SK-N-SH (cell line): Measurements from ENCODE around the gene CARD14.

Experiments
- EP300 ChIP-seq, 2 experiments: IDR thresholded peaks; 2 replicates each; pipeline versions ENCODE4 v1.4.0 to v1.6.1; 2012; ENCODE audit warnings: borderline replicate concordance in 1 of 2, low read depth in 1 of 2, low read length in 1 of 2
- FOXM1 ChIP-seq: IDR thresholded peaks from 2 replicates; pipeline ENCODE4 v1.4.0; 2012; ENCODE audit warnings: low read depth, mild to moderate bottlenecking
- NFIC ChIP-seq: IDR thresholded peaks from 2 replicates; pipeline ENCODE4 v1.4.0; 2012; ENCODE audit warnings: borderline replicate concordance
- PBX3 ChIP-seq: IDR thresholded peaks from 2 replicates; pipeline ENCODE4; 2012
- POLR2AphosphoS5 ChIP-seq: IDR thresholded peaks from 2 replicates; pipeline ENCODE4 v1.6.1; 2012; ENCODE audit warnings: low read depth, low read length
- RAD21 ChIP-seq: IDR thresholded peaks from 2 replicates; pipeline ENCODE4 v1.6.1; 2012; ENCODE audit warnings: mild to moderate bottlenecking, low read length
- RFX5 ChIP-seq: IDR thresholded peaks from 2 replicates; pipeline ENCODE4 v1.6.1; 2012; ENCODE audit warnings: mild to moderate bottlenecking, improper control_type of control experiment, low read length
- RXRA ChIP-seq: IDR thresholded peaks from 2 replicates; pipeline ENCODE4 v1.4.0; 2012; ENCODE audit warnings: low read depth, mild to moderate bottlenecking, borderline replicate concordance
- TAF1 ChIP-seq: IDR thresholded peaks from 2 replicates; pipeline ENCODE4 v1.6.1; 2012; ENCODE audit warnings: low read depth, mild to moderate bottlenecking, low read length, moderate library complexity, borderline replicate concordance
- YY1 ChIP-seq: IDR thresholded peaks from 2 replicates; pipeline ENCODE4 v1.4.0; 2012; ENCODE audit warnings: low read depth, mild to moderate bottlenecking
- TF ChIP-seq, protein P1 (sequence below): fragments of 200-600 bp; sonication (generic); IDR thresholded peaks from 2 replicates; pipeline ENCODE4 v1.6.1; 2017; ENCODE audit warnings: antibody characterized with exemption, mild to moderate bottlenecking, moderate library complexity
- TF ChIP-seq, protein P2 (sequence below): IDR thresholded peaks from 2 replicates; pipeline ENCODE4 v1.6.1; 2012; ENCODE audit warnings: mild to moderate bottlenecking, low read depth, low read length, moderate library complexity
- TF ChIP-seq, protein P3 (sequence below): fragments of 150-350 bp; IDR thresholded peaks from 2 replicates; pipeline ENCODE4 v1.6.1; 2017; ENCODE audit warnings: antibody characterized with exemption, low read length, low read depth, borderline replicate concordance

DNA sequence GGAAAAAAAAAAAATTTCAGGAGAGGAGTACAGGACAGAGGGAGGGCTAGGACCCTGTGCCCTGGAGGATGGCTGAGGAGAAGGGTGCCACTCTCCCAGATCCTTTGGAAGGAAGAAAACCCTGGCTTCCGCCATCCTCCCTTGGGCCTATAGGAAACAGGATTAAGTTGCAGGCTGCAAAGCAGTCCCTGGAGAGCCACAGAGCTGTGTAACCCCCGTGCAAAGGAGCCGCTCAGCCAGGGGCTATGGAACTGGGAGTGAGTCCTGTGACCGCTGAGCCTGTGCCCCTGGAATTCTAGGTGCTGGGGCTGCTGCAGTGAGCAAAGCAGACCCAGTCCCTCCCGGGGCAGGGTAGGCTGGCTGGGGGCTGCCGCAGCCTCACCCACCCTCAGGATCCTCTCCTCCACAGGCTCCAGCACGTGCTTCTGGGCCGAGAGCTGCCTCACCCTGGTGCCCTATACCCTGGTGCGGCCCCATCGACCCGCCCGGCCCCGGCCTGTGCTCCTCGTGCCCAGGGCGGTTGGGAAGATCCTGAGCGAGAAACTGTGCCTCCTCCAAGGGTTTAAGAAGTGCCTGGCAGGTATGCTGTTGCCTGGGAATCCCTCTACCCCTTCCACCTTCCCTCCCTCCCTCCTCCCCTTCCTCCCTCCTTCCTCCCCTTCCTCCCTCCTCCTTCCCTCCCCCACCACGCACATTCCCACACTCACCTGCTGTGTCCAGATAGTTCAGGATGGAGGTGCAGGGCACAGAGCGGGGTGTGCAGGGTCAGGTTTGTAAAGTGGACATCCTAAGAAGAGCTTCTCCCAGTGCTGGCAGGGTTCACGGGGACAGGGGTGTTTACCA, 35.0 kb downstream of the CARD14 start:
- TF ChIP-seq, protein P1, sequence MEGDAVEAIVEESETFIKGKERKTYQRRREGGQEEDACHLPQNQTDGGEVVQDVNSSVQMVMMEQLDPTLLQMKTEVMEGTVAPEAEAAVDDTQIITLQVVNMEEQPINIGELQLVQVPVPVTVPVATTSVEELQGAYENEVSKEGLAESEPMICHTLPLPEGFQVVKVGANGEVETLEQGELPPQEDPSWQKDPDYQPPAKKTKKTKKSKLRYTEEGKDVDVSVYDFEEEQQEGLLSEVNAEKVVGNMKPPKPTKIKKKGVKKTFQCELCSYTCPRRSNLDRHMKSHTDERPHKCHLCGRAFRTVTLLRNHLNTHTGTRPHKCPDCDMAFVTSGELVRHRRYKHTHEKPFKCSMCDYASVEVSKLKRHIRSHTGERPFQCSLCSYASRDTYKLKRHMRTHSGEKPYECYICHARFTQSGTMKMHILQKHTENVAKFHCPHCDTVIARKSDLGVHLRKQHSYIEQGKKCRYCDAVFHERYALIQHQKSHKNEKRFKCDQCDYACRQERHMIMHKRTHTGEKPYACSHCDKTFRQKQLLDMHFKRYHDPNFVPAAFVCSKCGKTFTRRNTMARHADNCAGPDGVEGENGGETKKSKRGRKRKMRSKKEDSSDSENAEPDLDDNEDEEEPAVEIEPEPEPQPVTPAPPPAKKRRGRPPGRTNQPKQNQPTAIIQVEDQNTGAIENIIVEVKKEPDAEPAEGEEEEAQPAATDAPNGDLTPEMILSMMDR: no peak
- TF ChIP-seq FOXM1: no peak
- no peak for TF ChIP-seq RFX5
- no peak for TF ChIP-seq RXRA
- no peak for TF ChIP-seq NFIC
- TF ChIP-seq, protein P2, sequence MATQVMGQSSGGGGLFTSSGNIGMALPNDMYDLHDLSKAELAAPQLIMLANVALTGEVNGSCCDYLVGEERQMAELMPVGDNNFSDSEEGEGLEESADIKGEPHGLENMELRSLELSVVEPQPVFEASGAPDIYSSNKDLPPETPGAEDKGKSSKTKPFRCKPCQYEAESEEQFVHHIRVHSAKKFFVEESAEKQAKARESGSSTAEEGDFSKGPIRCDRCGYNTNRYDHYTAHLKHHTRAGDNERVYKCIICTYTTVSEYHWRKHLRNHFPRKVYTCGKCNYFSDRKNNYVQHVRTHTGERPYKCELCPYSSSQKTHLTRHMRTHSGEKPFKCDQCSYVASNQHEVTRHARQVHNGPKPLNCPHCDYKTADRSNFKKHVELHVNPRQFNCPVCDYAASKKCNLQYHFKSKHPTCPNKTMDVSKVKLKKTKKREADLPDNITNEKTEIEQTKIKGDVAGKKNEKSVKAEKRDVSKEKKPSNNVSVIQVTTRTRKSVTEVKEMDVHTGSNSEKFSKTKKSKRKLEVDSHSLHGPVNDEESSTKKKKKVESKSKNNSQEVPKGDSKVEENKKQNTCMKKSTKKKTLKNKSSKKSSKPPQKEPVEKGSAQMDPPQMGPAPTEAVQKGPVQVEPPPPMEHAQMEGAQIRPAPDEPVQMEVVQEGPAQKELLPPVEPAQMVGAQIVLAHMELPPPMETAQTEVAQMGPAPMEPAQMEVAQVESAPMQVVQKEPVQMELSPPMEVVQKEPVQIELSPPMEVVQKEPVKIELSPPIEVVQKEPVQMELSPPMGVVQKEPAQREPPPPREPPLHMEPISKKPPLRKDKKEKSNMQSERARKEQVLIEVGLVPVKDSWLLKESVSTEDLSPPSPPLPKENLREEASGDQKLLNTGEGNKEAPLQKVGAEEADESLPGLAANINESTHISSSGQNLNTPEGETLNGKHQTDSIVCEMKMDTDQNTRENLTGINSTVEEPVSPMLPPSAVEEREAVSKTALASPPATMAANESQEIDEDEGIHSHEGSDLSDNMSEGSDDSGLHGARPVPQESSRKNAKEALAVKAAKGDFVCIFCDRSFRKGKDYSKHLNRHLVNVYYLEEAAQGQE: no peak
- no peak for TF ChIP-seq EP300 (IDR thresholded peaks at IDR 0.05; ENCODE audit: borderline replicate concordance in 1 of 2, low read depth in 1 of 2, low read length in 1 of 2)
- TF ChIP-seq TAF1: no peak
- TF ChIP-seq, protein P3, sequence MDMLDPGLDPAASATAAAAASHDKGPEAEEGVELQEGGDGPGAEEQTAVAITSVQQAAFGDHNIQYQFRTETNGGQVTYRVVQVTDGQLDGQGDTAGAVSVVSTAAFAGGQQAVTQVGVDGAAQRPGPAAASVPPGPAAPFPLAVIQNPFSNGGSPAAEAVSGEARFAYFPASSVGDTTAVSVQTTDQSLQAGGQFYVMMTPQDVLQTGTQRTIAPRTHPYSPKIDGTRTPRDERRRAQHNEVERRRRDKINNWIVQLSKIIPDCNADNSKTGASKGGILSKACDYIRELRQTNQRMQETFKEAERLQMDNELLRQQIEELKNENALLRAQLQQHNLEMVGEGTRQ: no peak
- TF ChIP-seq POLR2AphosphoS5: no peak
- TF ChIP-seq RAD21: no peak
- TF ChIP-seq PBX3: no peak
- no peak for TF ChIP-seq YY1
